ENCODE measurements around the gene NXPH1. TPM values are rescaled to one million over a fixed set of nuclear protein-coding genes. Genes with fewer than 3 reads are reported as not detected.

NXPH1 gene
- total and polyA plus RNA-seq, 3 donors from 2014 or later: 0.24 to 0.94 (median 0.37) TPM

DNA sequence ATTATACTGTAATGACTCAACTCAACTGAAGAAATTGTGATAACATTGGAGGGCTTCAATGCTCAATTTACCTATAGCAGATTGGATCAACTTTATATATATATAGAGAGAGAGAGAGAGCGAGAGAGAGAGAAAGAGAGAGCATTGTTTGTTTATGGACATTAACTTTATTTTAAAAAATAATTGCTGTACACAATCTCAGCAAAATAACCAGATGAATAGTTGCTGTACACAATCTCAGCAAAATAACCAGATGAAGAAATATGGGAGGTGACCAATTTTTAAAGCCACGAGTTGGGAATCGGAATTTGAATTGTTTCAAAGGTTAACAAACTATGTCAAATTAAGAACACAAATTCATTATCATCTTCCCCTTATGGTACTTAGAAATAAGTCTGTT is 319.9 kb downstream of the NXPH1 start:
- no peak overlapping the region for H3K27ac ChIP-seq
- H3K4me1 ChIP-seq: no peaks in the 10 kb centered on the region
- no peaks in the 10 kb centered on the region for H3K36me3 ChIP-seq (ENCODE audit: low read depth, missing control alignments)
- no peak overlapping the region for H3K4me3 ChIP-seq
- 84 to 86% methylated on average over 3 of the region's 3 CpGs for WGBS, 2 donors
- DNase-seq: no peak
- H3K9me3 ChIP-seq: no peaks in the 10 kb centered on the region
- H3K27me3 ChIP-seq: no peaks in the 10 kb centered on the region
- TF ChIP-seq CTCF (IDR thresholded peaks at IDR 0.05): no peak
- TF ChIP-seq POLR2A (IDR thresholded peaks at IDR 0.05): no peak
- intact Hi-C loops (cut with DNase I; ENCODE audit: low total_unique reads): no loop called here

- TF ChIP-seq CTCF (IDR thresholded peaks at IDR 0.05) (no peak), POLR2A (IDR thresholded peaks at IDR 0.05) (no peak)
- H3K27ac ChIP-seq: no peak overlapping the region
- WGBS, 2 donors: 76 to 86% methylated on average over 1 of the region's 1 CpG
- no peak overlapping the region for H3K4me3 ChIP-seq
- H3K27me3 ChIP-seq: no peaks in the 10 kb centered on the region
- no peaks in the 10 kb centered on the region for H3K9me3 ChIP-seq
- H3K36me3 ChIP-seq (ENCODE audit: low read depth, missing control alignments): no peaks in the 10 kb centered on the region
- intact Hi-C loops (cut with DNase I; ENCODE audit: low total_unique reads): no loop called here
- DNase-seq: no peak
- no peaks in the 10 kb centered on the region for H3K4me1 ChIP-seq
These were observed 328.3 kb downstream of the NXPH1 start for GRCh38 chr7:8761731-8762130.

DNA sequence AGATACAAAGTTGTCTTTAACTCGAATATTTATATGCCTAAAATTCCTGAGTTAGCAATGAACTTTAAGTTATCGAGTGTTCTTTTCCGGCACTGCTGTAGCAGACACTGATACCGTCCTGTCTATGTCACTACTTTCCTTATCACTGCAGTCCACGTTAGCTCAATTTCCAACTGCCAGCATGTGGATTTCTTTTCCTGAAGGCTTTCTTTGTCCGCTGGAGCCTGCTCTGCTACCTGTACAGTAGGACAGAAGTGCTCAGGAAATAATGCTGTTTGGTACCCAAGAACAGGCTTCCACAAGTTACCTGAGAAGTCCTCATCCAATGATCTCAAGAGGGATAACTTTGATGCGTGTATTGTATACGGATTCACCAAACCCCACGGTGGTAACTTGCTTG is 329.4 kb downstream of the NXPH1 start:
- no peaks in the 10 kb centered on the region for H3K4me1 ChIP-seq
- no peaks in the 10 kb centered on the region for H3K27me3 ChIP-seq
- H3K9me3 ChIP-seq: no peaks in the 10 kb centered on the region
- H3K36me3 ChIP-seq (ENCODE audit: low read depth, missing control alignments): no peaks in the 10 kb centered on the region
- no peak overlapping the region for H3K4me3 ChIP-seq
- DNase-seq: no peak
- 64 to 66% methylated on average over 9 of the region's 9 CpGs for WGBS, 2 donors
- intact Hi-C loops (cut with DNase I; ENCODE audit: low total_unique reads): no loop called here
- no peak overlapping the region for H3K27ac ChIP-seq
- TF ChIP-seq CTCF (IDR thresholded peaks at IDR 0.05): no peak
- TF ChIP-seq POLR2A (IDR thresholded peaks at IDR 0.05): no peak

DNA sequence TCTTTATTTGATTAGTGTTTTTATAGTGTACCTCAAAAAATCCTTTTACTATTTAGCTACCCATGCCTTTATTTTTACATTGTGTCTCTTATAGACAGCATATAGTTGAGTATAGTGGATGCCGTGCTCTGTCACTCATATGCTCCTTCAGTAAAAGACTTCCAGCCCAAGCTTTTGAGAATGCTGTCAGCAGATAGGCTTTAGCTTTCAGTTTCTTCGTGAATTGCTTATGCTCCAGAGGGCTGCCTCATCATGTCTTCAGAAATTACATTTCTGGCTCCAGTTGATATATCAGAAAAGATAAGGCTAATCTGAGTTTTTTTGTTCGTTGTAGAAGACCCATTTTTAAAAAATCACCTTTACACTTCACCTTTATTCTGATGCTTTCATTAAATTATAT is 332.0 kb downstream of the NXPH1 start:
- no peaks in the 10 kb centered on the region for H3K36me3 ChIP-seq (ENCODE audit: low read depth, missing control alignments)
- no peak for DNase-seq
- 83 to 86% methylated on average over 3 of the region's 3 CpGs for WGBS, 2 donors
- H3K27me3 ChIP-seq: no peaks in the 10 kb centered on the region
- no peaks in the 10 kb centered on the region for H3K4me1 ChIP-seq
- H3K27ac ChIP-seq: no peak overlapping the region
- TF ChIP-seq CTCF (IDR thresholded peaks at IDR 0.05) (no peak), POLR2A (IDR thresholded peaks at IDR 0.05) (no peak)
- intact Hi-C loops (cut with DNase I; ENCODE audit: low total_unique reads): no loop called here
- H3K4me3 ChIP-seq: no peak overlapping the region
- no peaks in the 10 kb centered on the region for H3K9me3 ChIP-seq

GRCh38 chr7:8773518-8773917 is 340.1 kb downstream of the NXPH1 start:
- TF ChIP-seq POLR2A (IDR thresholded peaks at IDR 0.05) (no peak), CTCF (IDR thresholded peaks at IDR 0.05) (no peak)
- Histone ChIP-seq H3K27me3 (no peaks in the 10 kb centered on the region), H3K9me3 (no peaks in the 10 kb centered on the region), H3K36me3 (ENCODE audit: low read depth, missing control alignments) (no peaks in the 10 kb centered on the region), H3K4me1 (no peaks in the 10 kb centered on the region), H3K27ac (no peak overlapping the region), H3K4me3 (no peak overlapping the region)
- intact Hi-C loops (cut with DNase I; ENCODE audit: low total_unique reads): no loop called here
- no peak for DNase-seq

Data from testis (tissue), 3 donors.